Gastroesophageal sphincter (tissue), 3 donors: ENCODE data around the gene TEFM.

ENCODE experiments used
- EP300 ChIP-seq: sonication (generic); formaldehyde crosslinking; IDR thresholded peaks from one replicate; pipeline ENCODE4 v1.6.1; 2017; ENCODE audit warnings: antibody characterized with exemption, mild to moderate bottlenecking
- POLR2A ChIP-seq, 2 donors: fragments of 450-650 bp; IDR thresholded peaks; one replicate each; pipeline ENCODE4 v1.6.1; 2017; ENCODE audit warnings: antibody characterized with exemption in 2 of 2, mild to moderate bottlenecking in 2 of 2, moderate library complexity in 1 of 2
- TF ChIP-seq, protein P1 (sequence below), 4 experiments: fragments of 200-600 bp in 2 of 4; fragments of 450-650 bp in 2 of 4; sonication (generic) in 1 of 4; IDR thresholded peaks; one replicate each; pipeline ENCODE4 v1.5.1; 2017 to 2019; ENCODE audit warnings: antibody characterized with exemption in 4 of 4, mild to moderate bottlenecking in 2 of 4, moderate library complexity in 2 of 4

DNA sequence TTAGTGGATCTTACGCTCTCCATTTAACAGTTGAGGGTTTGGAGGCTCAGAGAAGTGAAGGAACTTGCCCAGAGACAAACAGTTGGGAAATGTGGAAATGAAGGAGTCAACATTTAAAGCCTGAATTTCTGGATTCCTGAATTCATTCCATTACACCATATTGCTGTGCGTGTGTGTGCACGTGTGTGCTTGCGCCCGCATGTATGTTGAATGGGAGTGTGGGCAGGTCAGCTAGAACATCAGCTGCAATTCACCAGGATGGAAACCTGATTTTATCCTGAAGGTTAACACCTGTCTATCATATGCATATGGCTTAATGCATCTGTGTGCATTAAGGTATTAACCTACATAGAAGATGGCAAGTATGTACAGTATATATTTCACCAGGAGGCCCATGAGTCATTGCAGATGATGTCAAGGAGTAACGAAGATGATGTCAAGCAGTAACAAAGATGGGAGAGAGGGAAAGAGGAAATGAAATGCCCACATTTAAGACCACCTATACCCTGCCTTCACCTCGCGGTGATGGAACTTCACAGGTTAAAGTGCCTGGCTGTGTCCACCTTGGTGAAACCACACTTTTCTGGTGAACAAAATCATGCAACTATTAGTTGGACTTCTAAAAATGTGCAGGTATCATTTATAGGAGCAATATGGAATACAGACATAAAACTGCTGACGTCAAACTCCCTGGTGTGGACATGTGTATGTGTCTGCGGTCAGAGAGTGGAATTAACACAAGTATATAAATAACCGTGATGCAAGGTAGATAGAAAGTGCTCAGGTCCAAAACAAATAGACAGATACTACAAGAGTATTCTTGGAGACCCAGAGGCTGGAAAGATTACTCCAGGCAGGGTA lies 14.9 kb upstream of the TEFM start:
- TF ChIP-seq POLR2A (IDR thresholded peaks at IDR 0.05) (no peak), EP300 (no peak)
- TF ChIP-seq, protein P1, sequence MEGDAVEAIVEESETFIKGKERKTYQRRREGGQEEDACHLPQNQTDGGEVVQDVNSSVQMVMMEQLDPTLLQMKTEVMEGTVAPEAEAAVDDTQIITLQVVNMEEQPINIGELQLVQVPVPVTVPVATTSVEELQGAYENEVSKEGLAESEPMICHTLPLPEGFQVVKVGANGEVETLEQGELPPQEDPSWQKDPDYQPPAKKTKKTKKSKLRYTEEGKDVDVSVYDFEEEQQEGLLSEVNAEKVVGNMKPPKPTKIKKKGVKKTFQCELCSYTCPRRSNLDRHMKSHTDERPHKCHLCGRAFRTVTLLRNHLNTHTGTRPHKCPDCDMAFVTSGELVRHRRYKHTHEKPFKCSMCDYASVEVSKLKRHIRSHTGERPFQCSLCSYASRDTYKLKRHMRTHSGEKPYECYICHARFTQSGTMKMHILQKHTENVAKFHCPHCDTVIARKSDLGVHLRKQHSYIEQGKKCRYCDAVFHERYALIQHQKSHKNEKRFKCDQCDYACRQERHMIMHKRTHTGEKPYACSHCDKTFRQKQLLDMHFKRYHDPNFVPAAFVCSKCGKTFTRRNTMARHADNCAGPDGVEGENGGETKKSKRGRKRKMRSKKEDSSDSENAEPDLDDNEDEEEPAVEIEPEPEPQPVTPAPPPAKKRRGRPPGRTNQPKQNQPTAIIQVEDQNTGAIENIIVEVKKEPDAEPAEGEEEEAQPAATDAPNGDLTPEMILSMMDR (IDR thresholded peaks at IDR 0.05) = no peak
